Measurements from ENCODE around the gene NEMP2. TPM values are rescaled to one million over a fixed set of nuclear protein-coding genes. Genes with fewer than 3 reads are reported as not detected.

The NEMP2 gene
- total RNA-seq, 1 donor from 2014 or later = 15.0 TPM

GRCh38 chr2:190486037-190486623 is 48.4 kb downstream of the NEMP2 start:
- DNase-seq (ENCODE audit: low read depth) = no peak
- no peak overlapping the region for H3K4me3 ChIP-seq (ENCODE audit: low read depth, low read length)
- no peak for TF ChIP-seq CTCF (conservative IDR thresholded peaks at IDR 0.05; ENCODE audit: low read depth, low read length)

GRCh38 chr2:190482451-190482850 is 52.1 kb downstream of the NEMP2 start:
- no peak for DNase-seq (ENCODE audit: low read depth)
- TF ChIP-seq CTCF (conservative IDR thresholded peaks at IDR 0.05; ENCODE audit: low read depth, low read length) = no peak
- H3K4me3 ChIP-seq (ENCODE audit: low read depth, low read length) = no peak overlapping the region

DNA sequence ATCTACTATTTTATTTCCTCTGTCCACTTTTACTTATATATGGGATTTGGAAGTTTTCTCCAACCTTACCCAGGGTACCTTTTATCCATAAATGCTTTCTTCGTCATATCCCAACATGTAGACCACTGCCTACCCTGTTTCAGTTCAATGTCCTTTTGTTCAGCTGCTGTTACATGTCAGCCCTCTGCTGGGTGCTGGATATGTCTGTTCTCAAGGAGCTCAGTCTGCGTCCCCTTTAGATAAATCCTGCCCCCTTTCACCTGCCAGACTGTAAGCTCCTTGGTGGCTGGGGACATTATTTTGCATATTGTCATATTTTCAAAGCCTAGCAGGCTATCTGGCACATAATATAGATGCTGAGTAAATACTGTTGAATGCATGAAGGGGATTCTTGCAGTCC is 53.2 kb downstream of the NEMP2 start:
- no peak for TF ChIP-seq CTCF (conservative IDR thresholded peaks at IDR 0.05; ENCODE audit: low read depth, low read length)

DNA sequence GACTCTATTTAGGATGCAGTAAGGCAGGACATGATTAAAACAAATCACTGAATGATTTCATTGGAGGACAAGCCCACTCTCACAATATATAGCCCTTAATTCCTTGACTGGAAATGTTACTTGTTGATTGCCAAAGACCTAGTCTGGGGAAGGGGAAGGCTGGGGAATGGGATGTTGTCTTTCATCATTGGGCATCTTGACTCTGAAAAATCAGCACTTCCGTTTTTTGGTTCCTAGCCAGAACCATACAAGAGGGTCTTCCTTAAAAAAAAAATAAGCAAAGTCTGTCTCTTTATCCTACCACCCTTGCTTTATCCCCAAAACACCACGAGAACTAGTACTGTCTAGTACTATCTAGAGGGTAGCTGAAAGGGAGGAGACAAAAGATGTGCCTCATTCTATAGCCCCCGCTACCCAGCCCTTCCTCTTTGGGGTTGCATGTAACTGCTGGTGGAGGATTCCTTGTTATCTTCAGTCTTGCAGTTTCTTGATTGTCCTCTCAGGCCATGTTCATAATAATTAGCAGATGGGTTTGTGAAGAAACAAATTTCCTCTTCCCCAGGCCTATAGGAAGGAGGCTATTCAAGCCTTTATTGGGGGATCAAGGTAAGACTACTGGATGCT is 55.8 kb downstream of the NEMP2 start:
- DNase-seq (ENCODE audit: low read depth) = no peak
- no peak for TF ChIP-seq CTCF (conservative IDR thresholded peaks at IDR 0.05; ENCODE audit: low read depth, low read length)
- H3K4me3 ChIP-seq (ENCODE audit: low read depth, low read length) = no peak overlapping the region

More for the DNA sequence above, 53.2 kb downstream of the NEMP2 start:
- H3K4me3 ChIP-seq (ENCODE audit: low read depth, low read length) = no peak overlapping the region
- DNase-seq (ENCODE audit: low read depth) = no peak

DNA sequence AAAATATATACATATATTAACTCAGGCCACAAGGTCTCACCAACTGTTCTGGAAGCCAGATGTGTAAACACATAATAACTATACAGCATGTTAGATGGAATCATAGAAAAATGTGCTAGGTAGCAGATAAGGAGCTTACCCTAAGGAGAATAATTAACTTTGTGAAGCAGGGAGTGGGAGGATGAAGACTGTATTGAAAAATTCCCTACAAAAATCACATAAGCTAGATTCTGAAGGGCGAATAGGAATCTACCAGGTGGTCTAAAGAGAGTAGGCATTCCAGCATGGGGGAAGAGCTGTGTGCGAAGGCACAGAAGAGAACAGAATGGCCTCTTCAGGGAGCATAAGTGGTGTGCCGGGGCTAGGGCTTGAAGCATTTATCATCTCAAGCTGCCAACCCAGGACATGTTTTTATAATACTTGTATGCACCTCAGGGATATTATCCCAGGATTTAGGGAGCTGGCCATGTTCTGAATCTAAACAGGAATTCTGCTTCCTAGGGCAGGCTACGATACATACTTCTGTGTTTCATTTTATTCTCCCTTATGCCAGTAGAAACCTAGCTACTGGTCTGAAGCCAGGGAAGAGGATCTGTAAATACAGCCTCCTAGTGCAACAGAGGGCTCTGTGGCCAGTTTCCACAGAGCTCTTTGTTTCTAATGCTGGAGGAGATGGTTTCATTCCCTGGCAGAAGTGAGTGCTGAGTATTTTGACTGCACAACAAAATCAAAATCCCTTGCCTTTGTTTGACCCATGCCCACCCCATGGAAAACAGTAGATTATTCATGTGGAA is 56.7 kb downstream of the NEMP2 start:
- no peak for DNase-seq (ENCODE audit: low read depth)
- no peak for TF ChIP-seq CTCF (conservative IDR thresholded peaks at IDR 0.05; ENCODE audit: low read depth, low read length)
- H3K4me3 ChIP-seq (ENCODE audit: low read depth, low read length) = no peak overlapping the region

- DNase-seq (ENCODE audit: low read depth) = no peak
- H3K4me3 ChIP-seq (ENCODE audit: low read depth, low read length) = no peak overlapping the region
- TF ChIP-seq CTCF (conservative IDR thresholded peaks at IDR 0.05; ENCODE audit: low read depth, low read length) = no peak
Observed at GRCh38 chr2:190470256-190470826, 64.2 kb downstream of the NEMP2 start.
